Activated CD4-positive, alpha-beta T cell treated with anti-CD3 and anti-CD28 coated beads for 4 hours (primary cell): ENCODE results near the gene ARL5B.

Experiments used
- DNase-seq, 2 donors: peaks; one replicate each; pipeline ENCODE4 v3.0.0-alpha.2; 2020

The ARL5B gene

DNA sequence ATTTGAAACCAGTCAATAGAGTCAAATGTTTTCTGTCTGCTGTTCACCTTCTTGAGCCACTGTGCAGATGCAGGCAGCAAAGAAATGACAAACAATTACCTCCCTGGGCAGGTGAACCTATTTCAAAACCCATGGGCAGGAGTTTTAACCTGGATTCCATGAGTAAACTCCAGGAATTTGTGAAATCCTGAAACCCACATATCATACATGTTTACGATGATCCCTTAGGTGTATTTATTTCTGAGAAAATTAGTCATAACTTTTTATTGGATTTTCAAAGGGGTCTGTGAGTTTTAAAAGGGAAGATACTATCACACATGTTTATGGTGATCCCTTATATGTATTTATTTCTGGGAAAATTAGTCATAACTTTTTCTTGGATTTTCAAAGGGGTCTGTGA is 59.8 kb downstream of the ARL5B start:
- DNase-seq: no peak

DNA sequence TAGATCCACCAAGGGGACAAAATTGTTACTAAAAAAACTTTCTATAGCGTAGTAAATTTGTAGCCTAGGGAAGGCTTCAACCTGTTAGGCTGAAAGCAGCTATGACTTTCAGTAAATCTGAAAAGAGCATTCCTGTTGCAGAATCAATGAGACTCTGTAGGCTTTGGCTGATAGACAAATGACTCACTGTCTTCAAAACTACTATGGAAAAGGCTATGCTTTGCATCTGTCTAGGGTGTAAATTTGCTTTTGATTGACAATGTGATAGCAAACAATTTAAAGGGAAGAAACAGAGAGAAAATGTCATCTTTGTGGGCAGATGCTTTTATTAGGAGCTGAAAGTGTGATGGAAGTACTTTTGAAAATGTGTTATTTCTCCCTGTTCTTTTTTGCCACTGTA is 60.6 kb downstream of the ARL5B start:
- no peak for DNase-seq

DNA sequence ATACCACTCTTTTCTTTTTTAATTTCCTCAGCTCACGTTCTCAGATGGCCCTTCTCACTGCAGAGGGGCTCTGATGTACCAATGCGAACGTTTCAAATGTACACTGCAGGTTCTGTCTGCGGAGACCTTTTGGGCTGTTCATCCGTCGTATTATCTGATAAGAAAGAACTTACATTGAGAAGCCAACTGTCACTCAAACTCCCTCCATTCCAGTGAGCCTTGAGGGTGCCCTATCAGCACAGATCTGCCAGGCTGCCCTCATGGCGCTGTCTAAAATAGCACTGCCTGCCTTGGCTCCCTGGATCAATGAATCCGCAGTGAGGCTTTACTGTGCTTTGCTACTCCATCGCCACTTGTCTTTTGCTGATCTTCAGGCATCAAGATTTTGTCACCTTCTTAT is 61.8 kb downstream of the ARL5B start:
- DNase-seq: no peak

DNA sequence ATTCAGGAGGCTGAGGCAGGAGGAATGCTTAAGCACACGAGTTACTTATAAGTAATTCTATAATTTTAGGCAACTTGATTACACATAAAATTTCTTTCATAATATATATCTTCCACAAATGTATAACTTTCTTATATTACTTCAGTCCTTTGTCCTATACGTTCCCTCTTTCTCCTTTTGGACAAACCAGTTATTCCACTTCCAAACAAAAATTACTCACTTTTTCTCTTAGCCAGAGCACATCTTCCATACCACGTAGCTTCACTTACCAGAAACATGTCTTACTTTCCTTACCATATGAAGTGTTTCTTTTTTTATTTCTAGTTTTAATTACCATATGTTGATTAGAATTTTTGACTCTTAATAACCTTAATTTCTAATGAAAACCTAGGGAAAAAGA is 64.6 kb downstream of the ARL5B start:
- DNase-seq: no peak
